Camera-type eye (tissue), 1 donor: ENCODE data around the gene SRP72. TPM values are rescaled to one million over a fixed set of nuclear protein-coding genes. Genes with fewer than 3 reads are reported as not detected.

Experiments used
- total RNA-seq: library from RNA; depleted of rRNA; stranded (reverse); fragments of >200 nt; gene quantifications from one replicate; pipeline ENCODE4 v1.2.3, GENCODE V29; 2014

The SRP72 gene
- total RNA-seq, result 95.1 TPM

GRCh38 chr4:56467284-56468096 lies at the start of gene SRP72:
Gene SRP72, plus strand, starts transcription at chr4:56467617. Its CDS starts 19 bp downstream, at chr4:56467636.

DNA sequence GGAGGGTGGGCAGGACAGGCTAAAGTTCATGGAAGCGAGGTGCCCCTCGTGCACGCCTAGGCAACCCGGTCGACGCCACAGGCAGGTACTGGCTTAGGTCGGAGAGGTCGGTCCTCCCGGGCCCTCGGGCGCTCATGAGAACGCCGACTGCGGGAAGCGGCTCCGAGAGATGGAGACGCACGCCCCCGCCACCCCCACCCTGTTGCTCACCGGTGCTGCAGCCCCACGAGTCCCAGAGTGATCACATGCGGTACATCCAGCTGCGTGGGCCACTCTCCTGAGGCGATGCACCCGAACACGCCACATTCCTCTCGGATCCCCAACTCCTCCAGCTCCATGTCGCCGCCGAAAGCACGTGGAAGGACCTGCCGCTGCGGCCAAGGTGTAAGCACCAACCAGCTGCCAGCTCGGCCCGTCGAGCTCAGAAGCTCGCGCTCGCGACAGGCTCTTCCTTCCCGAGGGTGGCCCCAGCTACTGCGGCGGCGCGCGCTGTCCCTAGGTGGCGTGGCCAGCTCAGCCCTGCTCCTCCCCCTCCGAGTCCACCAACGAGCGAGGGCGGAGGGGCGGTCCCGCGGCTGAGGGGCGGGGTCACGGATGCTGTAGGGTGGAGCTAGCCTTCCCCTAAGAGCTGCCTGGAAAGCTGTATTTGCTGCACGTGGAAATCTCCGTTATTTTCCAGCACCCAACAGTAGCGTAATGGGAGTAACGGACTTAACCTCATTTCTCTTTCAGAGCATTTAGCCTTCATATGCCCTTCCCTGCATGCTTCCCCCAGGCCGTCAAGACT lies 32.1 kb upstream of the SRP72 start, which contains the start of gene PPAT:
Gene PPAT (minus strand): TSS at position 476 of the 787 bp plus-strand sequence. CDS start 138 bp downstream, at position 338.

DNA sequence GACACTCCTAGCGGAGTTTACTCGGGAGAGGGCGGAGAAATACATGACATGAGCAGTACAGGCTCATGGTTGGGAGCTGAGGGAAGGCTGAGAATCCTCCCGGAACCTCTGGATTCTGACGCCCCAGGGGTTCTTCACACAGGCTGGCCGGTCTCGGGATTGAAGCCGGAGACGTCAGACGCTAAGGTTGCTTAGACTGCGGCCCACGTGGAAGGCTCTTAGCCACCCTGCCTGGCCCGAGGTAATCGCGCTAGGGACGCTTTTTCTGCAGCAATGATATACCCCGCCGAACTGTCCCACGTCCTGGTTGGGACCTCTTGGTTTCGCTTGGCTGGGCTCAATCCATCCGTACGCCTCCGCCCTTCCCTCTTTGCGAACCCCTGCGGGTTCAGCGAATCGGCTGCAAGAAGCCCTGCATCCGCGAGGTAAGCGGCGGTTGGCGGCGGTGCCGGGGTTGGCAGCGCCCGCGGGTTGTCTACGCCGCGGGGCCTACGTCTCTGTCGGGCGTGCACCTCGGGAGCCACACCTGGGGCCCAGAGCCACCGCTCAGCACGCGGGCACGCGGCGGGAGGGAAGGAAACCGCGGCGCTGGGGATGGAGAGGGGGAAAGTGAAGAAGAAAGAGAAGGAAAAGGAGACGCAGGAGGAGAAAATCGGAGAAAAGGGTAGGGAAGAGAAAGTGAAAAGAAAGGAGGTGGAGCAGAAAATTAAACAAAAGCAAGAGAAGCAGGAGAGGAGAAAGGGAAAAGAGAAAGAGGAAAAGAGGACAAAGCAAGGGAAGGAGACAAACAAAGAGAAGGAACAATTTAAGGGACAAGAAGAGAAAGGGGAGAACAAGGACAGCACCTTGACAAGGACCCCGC lies 38.1 kb downstream of the SRP72 start, which contains the start of gene ARL9:
Gene ARL9 (plus strand): TSS at position 523 of the 862 bp plus-strand sequence. CDS start 72 bp downstream, at position 595.

Other genes with a start within 250 kb of the SRP72 start
- 35.7 TPM for gene AASDH, start 80.1 kb upstream of the SRP72 start, total RNA-seq
- gene PPAT, start 32.0 kb upstream of the SRP72 start, total RNA-seq, result 17.5 TPM
- 51.0 TPM for gene PAICS, start 31.4 kb upstream of the SRP72 start, total RNA-seq
- 0.99 TPM for gene ARL9, start 38.2 kb downstream of the SRP72 start, total RNA-seq
- 26.4 TPM for gene HOPX, start 213.7 kb downstream of the SRP72 start, total RNA-seq